Endothelial cell of umbilical vein (primary cell): ENCODE data around the gene TBC1D10A. TPM values are rescaled to one million over a fixed set of nuclear protein-coding genes. Genes with fewer than 3 reads are reported as not detected.

Experiments
- BruUV-seq: library from RNA; stranded (reverse); fragments of 400-500 nt; replicated peaks from 2 replicates; lab custom pipeline; 2021; lab: Mats Ljungman, UMichigan
- CTCF ChIA-PET: fragments of 300-600, 350-600 bp; sonication (Branson Sonifier 250); formaldehyde crosslinking; loops from one replicate; lab custom pipeline; 2021; ENCODE audit warnings: antibody characterized with exemption, inconsistent platforms; lab: Charles Lee
- POLR2A ChIA-PET: fragments of 300-600, 350-600 bp; sonication (Branson Sonifier 250); formaldehyde crosslinking; loops from one replicate; lab custom pipeline; 2021; ENCODE audit warnings: antibody characterized with exemption, inconsistent platforms; lab: Charles Lee
- DNase-seq: peaks from one replicate; pipeline ENCODE4 v3.0.0-alpha.2; 2011; ENCODE audit warnings: low read depth, low spot score
- FAIRE-seq: peaks from 2 replicates; lab custom pipeline; 2011; peaks lifted over from hg19 to GRCh38; lab: Jason Lieb, UNC
- H2AFZ ChIP-seq: 2 replicates; pipeline ENCODE4 v1.6.0; 2012; ENCODE audit warnings: low read depth, low read length, control low read depth, inconsistent platforms
- H3K27ac ChIP-seq: 2 replicates; pipeline ENCODE4 v1.5.1; 2011; ENCODE audit warnings: low read depth, mild to moderate bottlenecking, control low read depth, low read length, moderate library complexity; ENCODE audit not compliant: insufficient read depth
- H3K27me3 ChIP-seq, 2 experiments: 2 replicates each; pipeline versions ENCODE4 v1.6.0 to v1.6.1; 2011; ENCODE audit warnings: low read length in 2 of 2, mixed read lengths in 1 of 2; ENCODE audit not compliant: control insufficient read depth in 2 of 2, insufficient read depth in 2 of 2
- H3K36me3 ChIP-seq, 2 experiments: 2 replicates in 1 of 2; 3 replicates in 1 of 2; pipeline ENCODE4 v1.5.1; 2011; ENCODE audit warnings: low read length in 2 of 2, mild to moderate bottlenecking in 1 of 2, moderate library complexity in 1 of 2; ENCODE audit not compliant: control insufficient read depth in 2 of 2, insufficient read depth in 2 of 2; ENCODE audit errors: extremely low read depth in 1 of 2
- H3K4me1 ChIP-seq: 3 replicates; pipeline ENCODE4 v1.5.1; 2011; ENCODE audit warnings: mild to moderate bottlenecking, low read length; ENCODE audit not compliant: control insufficient read depth, insufficient read depth; ENCODE audit errors: extremely low read depth
- H3K4me2 ChIP-seq: 2 replicates; pipeline ENCODE4 v1.6.1; 2011; ENCODE audit warnings: low read length, control low read depth, mixed read lengths; ENCODE audit not compliant: insufficient read depth
- H3K4me3 ChIP-seq, 3 experiments: fragments of 200-600 bp in 1 of 3; sonication (generic), shearing (Covaris generic) in 1 of 3; replicated peaks in 1 of 3; 2 replicates each; pipeline ENCODE4 v1.5.1; 2011 to 2016; ENCODE audit warnings: control low read depth in 3 of 3, low read length in 3 of 3, mild to moderate bottlenecking in 2 of 3, inconsistent platforms in 1 of 3, low read depth in 1 of 3, moderate library complexity in 1 of 3; ENCODE audit not compliant: insufficient read depth in 1 of 3
- H3K79me2 ChIP-seq: 2 replicates; pipeline ENCODE4 v1.6.0; 2012; ENCODE audit warnings: low read length, inconsistent platforms; ENCODE audit not compliant: control insufficient read depth, insufficient read depth
- H3K9ac ChIP-seq: replicated peaks from 2 replicates; pipeline ENCODE3; 2011; ENCODE audit warnings: low read length, control low read depth; ENCODE audit not compliant: insufficient read depth; ENCODE audit errors: extremely low read depth
- H3K9me1 ChIP-seq: replicated peaks from 3 replicates; pipeline ENCODE4 v1.6.0; 2011; ENCODE audit warnings: mild to moderate bottlenecking, low read length; ENCODE audit not compliant: control insufficient read depth, insufficient read depth; ENCODE audit errors: extremely low read depth
- H3K9me3 ChIP-seq: replicated peaks from 2 replicates; pipeline ENCODE4 v1.5.1; 2012; ENCODE audit warnings: low read length, inconsistent platforms; ENCODE audit not compliant: control insufficient read depth, insufficient read depth
- H4K20me1 ChIP-seq: replicated peaks from 2 replicates; pipeline ENCODE3; 2011; ENCODE audit warnings: mild to moderate bottlenecking, low read length; ENCODE audit not compliant: control insufficient read depth, insufficient read depth; ENCODE audit errors: extremely low read depth
- EZH2 ChIP-seq: IDR thresholded peaks from 2 replicates; pipeline ENCODE4 v1.6.1; 2012; ENCODE audit warnings: borderline replicate concordance, low read depth, mild to moderate bottlenecking, moderate library complexity, low read length, inconsistent platforms; ENCODE audit not compliant: severe bottlenecking
- FOS ChIP-seq: IDR thresholded peaks from 2 replicates; pipeline ENCODE4 v1.6.1; 2011; ENCODE audit warnings: mild to moderate bottlenecking, low read length, moderate library complexity, borderline replicate concordance; ENCODE audit not compliant: insufficient read depth
- GATA2 ChIP-seq: IDR thresholded peaks from 2 replicates; pipeline ENCODE4 v1.7.0; 2011; ENCODE audit warnings: low read depth, mild to moderate bottlenecking, moderate library complexity, mixed read lengths, low read length; ENCODE audit not compliant: insufficient read length, insufficient read depth
- JUN ChIP-seq: IDR thresholded peaks from 2 replicates; pipeline ENCODE4 v1.6.1; 2011; ENCODE audit warnings: borderline replicate concordance, low read depth; ENCODE audit not compliant: insufficient read length, insufficient read depth
- MAX ChIP-seq: IDR thresholded peaks from 2 replicates; pipeline ENCODE4 v1.6.1; 2011; ENCODE audit not compliant: insufficient read depth, insufficient read length
- MYC ChIP-seq: IDR thresholded peaks from one replicate; pipeline ENCODE4 v1.6.1; 2011; ENCODE audit warnings: mild to moderate bottlenecking, low read depth, low read length
- POLR2A ChIP-seq: IDR thresholded peaks from 2 replicates; pipeline ENCODE4 v1.6.1; 2012; ENCODE audit warnings: low read depth, mild to moderate bottlenecking, control low read depth, low read length
- POLR2AphosphoS5 ChIP-seq: IDR thresholded peaks from 2 replicates; pipeline ENCODE4 v1.6.1; 2012; ENCODE audit warnings: low read depth, mild to moderate bottlenecking, control low read depth, low read length, moderate library complexity; ENCODE audit not compliant: insufficient read depth
- dilution Hi-C: fragments of 300-500 bp; cut with MboI; formaldehyde crosslinking; loops from one replicate; pipeline ENCODE4 v1.15.0; 2019; ENCODE audit warnings: low sequenced_read_pairs; ENCODE audit not compliant: extremely low pct_ligation_motif_present
- intact Hi-C: fragments of 100-400 bp; cut with micrococcal nuclease; formaldehyde crosslinking; loops from one replicate; pipeline ENCODE4 v1.10.0; 2022
- polyA plus RNA-seq, 4 experiments: library from polyadenylated mRNA; depleted of rRNA in 3 of 4; stranded (reverse) in 3 of 4; unstranded in 1 of 4; fragments of >200 nt; gene quantifications; 2 replicates each; pipeline versions ENCODE4 v1.2.1 to v1.2.3, GENCODE V29; 2011 to 2012; ENCODE audit warnings: missing spikeins in 1 of 4
- total RNA-seq: library from RNA; stranded (reverse); gene quantifications from 2 replicates; pipeline ENCODE4 v1.2.3, GENCODE V29; 2021

TBC1D10A gene
- total and polyA plus RNA-seq, 2 donors (not counting 3 experiments of a cell fraction or from before 2014, with no cell fraction given), result 10.0 to 11.9 TPM

- POLR2A ChIA-PET, result interaction anchor here (0.6 kb wide), 1 partner anchor 40 kb away, joined by 3 read pairs; no protein-coding TSS in a partner anchor
- no peak for DNase-seq
- Histone ChIP-seq H3K27ac (no peak overlapping the region), H3K27me3 (no peaks in the 10 kb centered on the region), H3K9me3 (no peaks in the 10 kb centered on the region), H2AFZ (no peak overlapping the region), H3K9ac (no peak overlapping the region), H3K4me3 (no peak overlapping the region), H3K4me1 (peaks cover 28% of the 10 kb centered on the region), H3K4me2 (no peak overlapping the region), H3K9me1 (no peaks in the 10 kb centered on the region), H3K79me2 (no peaks in the 10 kb centered on the region), H4K20me1 (no peaks in the 10 kb centered on the region), H3K36me3 (peaks cover 0 to 20% of the 10 kb centered on the region in 2 experiments)
- no TSS peak for BruUV-seq
- TF ChIP-seq EZH2 (no peak), POLR2A (no peak), MYC (no peak), MAX (no peak), FOS (no peak), POLR2AphosphoS5 (no peak), JUN (no peak), GATA2 (no peak)
- CTCF ChIA-PET, result interaction anchor here (1.0 to 2.1 kb wide), 7 partner anchors 9 to 99 kb away, joined by 4 to 15 read pairs (median 7); partner anchors contain the start of genes RNF215 and TBC1D10A
- intact Hi-C loops, result no loop called here
- dilution Hi-C loops, result no loop called here
- FAIRE-seq, result no peak
These were observed 34.4 kb downstream of the TBC1D10A start for GRCh38 chr22:30292069-30292970.
